MM.1S (cell line): ENCODE data around the gene RBBP6.

Experiments
- EZH2 ChIP-seq: fragments of 300-600 bp; sonication (generic); optimal IDR thresholded peaks from 2 replicates; pipeline ENCODE3; 2017; ENCODE audit warnings: low read depth, mild to moderate bottlenecking, antibody characterized with exemption, low read length, mixed read lengths
- EZH2phosphoT487 ChIP-seq: fragments of 300-600 bp; sonication (generic); IDR thresholded peaks from 2 replicates; pipeline ENCODE4 v1.6.1; 2018; ENCODE audit warnings: antibody characterized with exemption, low read length
- TF ChIP-seq, protein P1 (sequence below): fragments of 300-600 bp; sonication (generic); IDR thresholded peaks from 2 replicates; pipeline ENCODE4 v1.5.1; 2016; ENCODE audit warnings: antibody characterized with exemption, low read length, mixed read lengths

GRCh38 chr16:24540602-24541210, 1.3 kb downstream of the RBBP6 start:
- TF ChIP-seq, protein P1, sequence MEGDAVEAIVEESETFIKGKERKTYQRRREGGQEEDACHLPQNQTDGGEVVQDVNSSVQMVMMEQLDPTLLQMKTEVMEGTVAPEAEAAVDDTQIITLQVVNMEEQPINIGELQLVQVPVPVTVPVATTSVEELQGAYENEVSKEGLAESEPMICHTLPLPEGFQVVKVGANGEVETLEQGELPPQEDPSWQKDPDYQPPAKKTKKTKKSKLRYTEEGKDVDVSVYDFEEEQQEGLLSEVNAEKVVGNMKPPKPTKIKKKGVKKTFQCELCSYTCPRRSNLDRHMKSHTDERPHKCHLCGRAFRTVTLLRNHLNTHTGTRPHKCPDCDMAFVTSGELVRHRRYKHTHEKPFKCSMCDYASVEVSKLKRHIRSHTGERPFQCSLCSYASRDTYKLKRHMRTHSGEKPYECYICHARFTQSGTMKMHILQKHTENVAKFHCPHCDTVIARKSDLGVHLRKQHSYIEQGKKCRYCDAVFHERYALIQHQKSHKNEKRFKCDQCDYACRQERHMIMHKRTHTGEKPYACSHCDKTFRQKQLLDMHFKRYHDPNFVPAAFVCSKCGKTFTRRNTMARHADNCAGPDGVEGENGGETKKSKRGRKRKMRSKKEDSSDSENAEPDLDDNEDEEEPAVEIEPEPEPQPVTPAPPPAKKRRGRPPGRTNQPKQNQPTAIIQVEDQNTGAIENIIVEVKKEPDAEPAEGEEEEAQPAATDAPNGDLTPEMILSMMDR, result no peak
- TF ChIP-seq EZH2 (no peak), EZH2phosphoT487 (no peak)
